GM21528 (cell line): ENCODE results near the gene JAGN1.

Experiments used
- ATAC-seq: cut with Tn5 transposase; IDR thresholded peaks from one replicate; pipeline ENCODE4 v1.9.1; 2021; ENCODE audit warnings: mild to moderate bottlenecking, moderate library complexity; ENCODE audit not compliant: unreplicated experiment, low FRiP score

Gene JAGN1

DNA sequence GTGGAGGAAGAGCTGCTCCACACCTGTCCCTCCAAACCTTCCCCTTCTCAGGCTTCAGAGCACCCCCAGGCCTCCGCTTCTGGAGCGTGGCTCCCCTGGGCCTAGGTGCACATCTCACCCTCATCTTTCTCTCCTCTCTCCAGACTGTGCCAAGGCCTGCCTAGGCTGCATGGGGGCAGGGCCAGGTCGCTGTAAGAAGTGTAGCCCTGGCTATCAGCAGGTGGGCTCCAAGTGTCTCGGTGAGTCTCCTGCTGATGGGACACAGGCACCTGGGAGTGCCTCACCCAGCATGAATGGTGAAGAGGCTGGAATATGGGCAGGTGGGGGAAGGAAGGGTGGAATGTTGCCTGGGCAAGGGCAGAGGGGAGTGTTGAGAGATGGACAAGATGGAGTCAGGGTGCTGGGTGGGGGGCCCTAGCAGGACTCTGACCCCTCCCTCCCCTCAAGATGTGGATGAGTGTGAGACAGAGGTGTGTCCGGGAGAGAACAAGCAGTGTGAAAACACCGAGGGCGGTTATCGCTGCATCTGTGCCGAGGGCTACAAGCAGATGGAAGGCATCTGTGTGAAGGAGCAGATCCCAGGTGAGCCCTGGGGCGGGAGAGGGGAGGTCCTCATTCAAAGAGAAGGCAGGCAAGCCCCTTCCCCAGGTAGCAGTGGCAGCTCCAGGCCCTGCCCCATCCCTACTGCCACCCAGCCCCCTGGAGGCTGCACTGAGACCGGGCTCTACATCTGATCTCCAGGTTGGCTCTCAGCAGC, 52.7 kb downstream of the JAGN1 start:
- ATAC-seq, result no peak
